AG04450 (cell line): ENCODE measurements around the gene ARHGEF37. TPM values are rescaled to one million over a fixed set of nuclear protein-coding genes. Genes with fewer than 3 reads are reported as not detected.

ENCODE experiments used
- CTCF ChIA-PET: fragments of 300-600, 350-600 bp; formaldehyde crosslinking; extraction: SDS; loops from one replicate; lab custom pipeline; 2022; ENCODE audit warnings: antibody characterized with exemption, inconsistent platforms; lab: Charles Lee
- POLR2A ChIA-PET: fragments of 350-600 bp; formaldehyde crosslinking; extraction: SDS; loops from one replicate; lab custom pipeline; 2021; ENCODE audit warnings: antibody characterized with exemption, inconsistent platforms; lab: Yijun Ruan, JAX
- DNase-seq: peaks from one replicate; pipeline ENCODE4 v3.0.0-alpha.2; 2011; ENCODE audit warnings: low read depth, low spot score
- H3K27ac ChIP-seq: one replicate; pipeline ENCODE4 v1.5.1; 2012; ENCODE audit warnings: low read depth, low read length, control low read depth
- H3K27me3 ChIP-seq: one replicate; pipeline ENCODE4 v1.6.0; 2012; ENCODE audit warnings: low read length; ENCODE audit not compliant: control insufficient read depth, insufficient read depth
- H3K4me3 ChIP-seq: 2 replicates; pipeline ENCODE4 v1.5.1; 2011; ENCODE audit warnings: mild to moderate bottlenecking, low read depth, low read length, control low read depth
- H3K9me3 ChIP-seq: 2 replicates; pipeline ENCODE4 v1.5.1; 2012; ENCODE audit warnings: low read length; ENCODE audit not compliant: control insufficient read depth, insufficient read depth
- CTCF ChIP-seq: IDR thresholded peaks from 2 replicates; pipeline ENCODE4 v1.5.1; 2011; ENCODE audit warnings: low read depth, low read length, control low read depth, inconsistent platforms
- polyA plus RNA-seq: library from polyadenylated mRNA; depleted of rRNA; stranded (reverse); fragments of >200 nt; gene quantifications from 2 replicates; pipeline ENCODE4 v1.2.3, GENCODE V29; 2011

The ARHGEF37 gene
- polyA plus RNA-seq, 1 experiment: 0.74 TPM

DNA sequence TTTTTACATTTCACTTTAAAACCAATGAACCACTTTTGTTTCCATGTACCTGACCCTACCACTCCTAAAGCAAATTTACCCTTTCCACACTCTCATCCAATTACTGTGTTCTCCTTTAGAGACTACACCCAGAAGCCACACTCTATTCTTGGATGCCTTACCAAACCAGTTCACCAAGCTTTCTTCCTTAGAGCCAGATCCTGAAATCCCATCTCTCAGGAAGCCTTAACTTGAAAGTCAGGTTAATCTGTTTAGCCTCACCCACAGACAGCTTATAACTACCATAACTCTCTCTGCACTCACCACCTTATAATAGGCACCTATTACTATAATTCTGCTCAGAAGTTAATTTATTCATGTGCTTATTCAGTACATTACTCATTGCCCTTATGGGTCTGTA lies 34.3 kb upstream of the ARHGEF37 start:
- Histone ChIP-seq H3K4me3 (peak overlapping the region; percentile 36), H3K27me3 (no peaks in the 10 kb centered on the region), H3K9me3 (no peaks in the 10 kb centered on the region; the same call in 1 of the 2 replicates), H3K27ac (no peak overlapping the region)
- DNase-seq: no peak
- ChIA-PET CTCF (interaction anchor here (1.2 to 1.6 kb wide), 2 partner anchors 16 to 105 kb away, joined by 3 to 8 read pairs; no protein-coding TSS in a partner anchor), POLR2A (interaction anchor here (1.0 to 1.5 kb wide), 4 partner anchors 15 to 80 kb away, joined by 3 to 8 read pairs (median 3); no protein-coding TSS in a partner anchor)
- no peak for TF ChIP-seq CTCF

DNA sequence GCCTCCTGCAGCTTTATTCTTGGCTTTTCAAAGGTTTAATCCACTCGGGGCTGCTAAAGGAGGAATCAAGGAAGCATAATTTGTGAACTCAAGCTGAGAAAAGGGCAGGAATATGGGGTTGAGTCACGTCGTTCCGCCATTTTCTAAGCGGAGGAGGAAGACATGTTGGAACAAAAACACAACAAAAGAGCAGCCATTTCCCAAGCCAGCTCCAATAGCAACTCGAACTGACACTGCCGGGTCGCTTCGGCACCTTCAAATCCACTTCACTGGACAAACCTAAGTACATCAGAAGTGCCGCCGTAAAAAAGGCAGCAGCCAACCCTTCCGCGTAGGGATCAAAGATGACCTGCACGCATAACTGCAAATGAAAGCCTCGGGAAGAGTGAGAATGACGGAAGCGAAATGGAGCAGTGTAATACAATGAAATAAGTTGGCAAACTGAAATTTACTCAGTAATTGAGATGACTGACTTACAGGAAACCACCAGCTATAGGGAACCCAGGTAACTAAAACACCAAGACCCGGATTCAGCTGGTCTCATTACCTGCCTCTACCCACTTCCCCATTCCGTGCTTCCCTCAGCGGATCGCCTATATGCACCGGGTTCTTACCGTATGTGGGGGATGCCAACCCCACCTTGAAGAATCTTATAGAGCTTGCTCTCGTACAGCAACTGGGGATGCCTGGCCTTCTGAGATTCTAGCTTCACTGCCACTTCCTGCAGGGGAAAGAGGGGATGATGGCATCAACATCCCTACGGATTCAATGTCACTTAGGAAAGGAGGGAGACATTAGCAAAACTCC lies 31.6 kb upstream of the ARHGEF37 start:
- ChIA-PET POLR2A (interaction anchor here (0.6 to 3.4 kb wide), 13 partner anchors 8 to 406 kb away, joined by 3 to 38 read pairs (median 4); no protein-coding TSS in a partner anchor), CTCF (interaction anchor here (0.7 to 3.3 kb wide), 6 partner anchors 69 to 232 kb away, joined by 3 to 35 read pairs (median 4); no protein-coding TSS in a partner anchor)
- Histone ChIP-seq H3K4me3 (peak overlapping the region; percentile 96), H3K27me3 (no peaks in the 10 kb centered on the region), H3K9me3 (no peaks in the 10 kb centered on the region; the same call in 1 of the 2 replicates), H3K27ac (peak overlapping the region; percentile 91)
- no peak for TF ChIP-seq CTCF
- DNase-seq: no peak

DNA sequence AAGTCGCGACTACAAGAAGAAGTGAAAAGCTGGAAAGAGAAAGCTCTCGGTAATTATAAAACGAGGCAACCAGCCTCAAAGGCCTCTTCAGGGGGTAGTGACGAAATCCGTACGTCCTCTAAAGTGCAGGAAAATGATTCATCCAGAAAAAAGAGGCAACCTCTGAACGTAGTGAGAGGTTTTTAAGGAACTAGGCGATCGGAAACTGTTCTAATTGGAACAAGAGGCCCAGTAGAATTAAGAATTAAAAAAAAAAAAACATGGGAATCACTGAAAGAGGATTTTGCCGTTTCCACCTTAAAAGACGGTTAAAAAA lies 31.1 kb upstream of the ARHGEF37 start:
- Histone ChIP-seq H3K27ac (peak overlapping the region; percentile 91), H3K4me3 (peak overlapping the region; percentile 96), H3K27me3 (no peaks in the 10 kb centered on the region), H3K9me3 (no peaks in the 10 kb centered on the region; the same call in 1 of the 2 replicates)
- TF ChIP-seq CTCF: no peak
- CTCF ChIA-PET: interaction anchor here (0.7 to 3.3 kb wide), 5 partner anchors 68 to 233 kb away, joined by 3 to 35 read pairs (median 5); no protein-coding TSS in a partner anchor
- POLR2A ChIA-PET: interaction anchor here (0.6 to 3.4 kb wide), 11 partner anchors 9 to 407 kb away, joined by 3 to 38 read pairs (median 4); no protein-coding TSS in a partner anchor
- DNase-seq: no peak

DNA sequence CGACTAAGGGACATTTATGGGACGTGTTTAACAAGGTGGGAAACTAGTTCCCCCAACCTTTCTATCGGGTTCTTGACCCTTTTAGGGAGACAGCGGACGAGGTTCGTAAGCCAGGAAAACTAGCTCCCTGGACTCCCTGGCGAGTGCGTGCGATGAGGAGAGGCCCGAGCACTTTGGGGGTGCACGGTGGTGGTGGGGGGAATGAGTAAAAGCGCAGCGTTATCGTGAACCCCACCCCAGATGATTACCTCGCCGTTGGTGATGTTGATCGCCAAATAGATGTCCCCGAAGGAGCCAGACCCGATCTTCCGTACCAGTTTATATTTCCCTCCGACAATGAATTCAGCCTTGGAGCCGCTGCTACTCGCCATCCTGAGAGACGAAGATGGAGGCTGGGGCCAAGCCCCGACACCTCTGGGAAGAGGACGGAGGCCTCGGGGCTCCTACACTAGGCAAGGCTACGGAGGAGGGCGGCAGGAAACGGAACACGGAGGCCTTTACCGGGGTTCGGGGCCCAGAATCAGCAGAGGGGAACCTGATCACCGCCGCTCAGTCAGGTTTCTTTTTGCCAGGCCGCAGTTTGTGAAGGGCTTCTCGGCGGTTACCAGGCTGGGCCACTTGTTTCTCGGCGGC lies 30.6 kb upstream of the ARHGEF37 start:
- ChIA-PET POLR2A (interaction anchor here (0.6 to 3.4 kb wide), 16 partner anchors 9 to 407 kb away, joined by 3 to 38 read pairs (median 4); no protein-coding TSS in a partner anchor), CTCF (interaction anchor here (0.7 to 3.3 kb wide), 19 partner anchors 11 to 233 kb away, joined by 3 to 35 read pairs (median 4); no protein-coding TSS in a partner anchor)
- H3K27ac ChIP-seq: peak overlapping the region; percentile 91
- no peaks in the 10 kb centered on the region; the same call in 1 of the 2 replicates for H3K9me3 ChIP-seq
- DNase-seq: no peak
- no peak for TF ChIP-seq CTCF
- peak overlapping the region; percentile 96 for H3K4me3 ChIP-seq
- no peaks in the 10 kb centered on the region for H3K27me3 ChIP-seq
